ENCODE data around the gene CRYBB1.

Gene CRYBB1

DNA sequence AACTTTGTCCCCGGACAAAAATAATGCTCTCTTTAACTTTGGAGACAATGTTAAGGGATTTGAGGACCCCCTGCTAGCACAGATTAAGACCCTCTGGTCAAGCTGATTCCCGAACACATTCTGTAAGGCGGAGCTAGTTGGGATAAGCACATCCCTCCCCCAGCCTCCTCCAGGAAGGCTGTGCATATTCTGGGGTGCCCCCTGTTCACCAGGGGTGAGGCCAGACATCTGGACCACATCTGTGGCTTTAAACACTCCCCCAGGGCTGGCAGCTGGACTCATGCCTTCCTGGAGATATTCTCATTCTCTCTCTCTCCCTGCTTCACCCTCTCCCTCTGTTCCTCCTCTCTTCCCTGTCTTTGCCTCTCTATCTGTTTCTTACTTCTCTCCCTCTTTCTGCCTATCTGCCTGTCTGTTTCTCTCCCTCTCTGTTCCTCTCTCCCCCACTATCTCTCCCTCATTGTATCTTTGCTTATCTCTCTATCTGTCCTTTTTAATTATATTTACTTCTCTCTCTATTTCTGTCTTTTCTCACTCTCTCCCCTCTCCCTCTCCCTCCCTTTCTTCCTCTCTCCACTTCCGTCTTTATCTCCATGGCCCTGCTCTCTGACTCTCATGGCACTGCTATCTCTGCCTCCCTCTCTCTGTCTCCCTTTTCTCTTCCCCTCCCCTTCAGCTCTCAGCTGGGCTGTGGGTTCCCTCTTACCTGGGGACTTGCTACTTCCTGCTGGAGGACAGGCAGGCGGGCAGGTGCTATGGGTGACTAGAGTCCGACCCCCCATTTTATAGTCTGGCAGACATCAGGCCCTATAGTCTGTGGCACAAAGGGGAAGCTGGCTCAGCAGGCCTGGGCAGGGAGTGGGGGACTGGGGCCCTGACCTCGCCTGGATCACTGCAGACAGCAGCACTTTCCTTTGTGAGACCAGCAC, at the start of gene CRYBB1:
TSS of gene CRYBB1 (minus strand) at position 757 of the 929 bp plus-strand sequence. CDS start 1,708 bp downstream, outside the sequence.
- in situ Hi-C loops (cut with MboI; ENCODE audit: low sequenced_read_pairs): no loop called here

DNA sequence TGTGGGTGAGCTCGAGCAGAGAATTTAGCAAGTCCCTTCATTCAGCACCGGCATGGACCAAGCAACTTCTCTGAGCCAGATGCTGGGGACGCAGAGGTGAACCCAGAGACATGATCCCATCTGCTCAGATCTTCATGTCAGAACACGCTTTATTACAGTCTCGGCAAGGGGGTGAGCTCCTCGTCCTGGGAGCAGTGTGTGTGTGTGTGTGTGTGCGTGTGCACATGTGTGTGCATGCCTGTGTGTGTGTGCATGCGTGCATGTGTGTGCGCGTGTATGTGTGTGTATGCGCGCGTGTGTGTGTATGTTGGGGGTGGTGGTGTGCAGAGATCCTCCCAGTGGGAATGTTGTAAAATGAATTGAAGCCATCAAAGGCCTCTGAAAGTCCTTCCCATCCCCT, 49.3 kb upstream of the CRYBB1 start:
- in situ Hi-C loops (cut with MboI; ENCODE audit: low sequenced_read_pairs): no loop called here

DNA sequence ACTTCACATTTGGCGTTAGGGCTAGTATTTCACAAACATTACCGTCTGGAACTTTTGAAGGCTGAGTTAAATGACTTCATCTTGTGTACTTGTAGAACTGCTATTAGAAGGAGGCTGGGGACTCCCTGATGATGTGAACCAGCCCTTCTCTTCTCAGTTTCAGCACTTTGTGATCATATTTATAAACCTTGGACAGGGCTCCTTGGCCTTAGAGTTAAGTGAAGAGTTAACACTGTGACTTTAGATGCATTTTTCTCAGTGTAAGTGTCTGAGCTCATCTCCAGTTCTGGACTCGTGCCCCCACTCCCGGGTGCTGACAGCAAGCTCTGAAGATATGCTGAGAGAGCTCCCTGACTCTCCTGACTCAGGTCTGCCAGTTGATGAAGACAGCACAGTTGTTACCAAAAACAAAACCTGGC, 48.0 kb upstream of the CRYBB1 start:
- in situ Hi-C loops (cut with MboI; ENCODE audit: low sequenced_read_pairs): no loop called here

DNA sequence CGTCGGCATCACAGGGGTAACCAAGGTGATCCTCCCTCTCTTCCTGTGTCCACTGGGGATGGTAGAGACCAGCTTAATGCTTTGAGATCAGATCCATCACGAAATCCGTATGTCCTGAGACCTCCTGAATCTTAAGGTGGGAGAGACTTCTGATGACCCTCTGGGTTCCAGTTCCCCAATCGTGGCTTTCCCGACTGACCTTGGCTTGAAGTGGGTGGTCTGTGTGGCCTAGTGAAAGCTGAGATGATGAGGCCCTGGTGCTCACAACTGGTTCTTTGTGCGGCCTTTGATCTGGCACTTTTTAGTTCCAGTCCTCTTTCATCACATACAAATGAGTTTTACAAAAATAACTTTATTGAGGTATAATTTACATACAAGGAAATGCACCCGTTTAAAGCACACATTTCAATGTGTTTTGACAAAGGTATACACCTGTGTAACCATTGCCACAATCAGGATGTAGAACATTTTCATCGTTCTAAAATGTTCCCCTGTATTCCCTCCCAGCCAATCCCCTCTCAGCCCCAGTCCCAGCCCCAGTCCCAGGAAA, 45.6 kb upstream of the CRYBB1 start:
- in situ Hi-C loops (cut with MboI; ENCODE audit: low sequenced_read_pairs): no loop called here

DNA sequence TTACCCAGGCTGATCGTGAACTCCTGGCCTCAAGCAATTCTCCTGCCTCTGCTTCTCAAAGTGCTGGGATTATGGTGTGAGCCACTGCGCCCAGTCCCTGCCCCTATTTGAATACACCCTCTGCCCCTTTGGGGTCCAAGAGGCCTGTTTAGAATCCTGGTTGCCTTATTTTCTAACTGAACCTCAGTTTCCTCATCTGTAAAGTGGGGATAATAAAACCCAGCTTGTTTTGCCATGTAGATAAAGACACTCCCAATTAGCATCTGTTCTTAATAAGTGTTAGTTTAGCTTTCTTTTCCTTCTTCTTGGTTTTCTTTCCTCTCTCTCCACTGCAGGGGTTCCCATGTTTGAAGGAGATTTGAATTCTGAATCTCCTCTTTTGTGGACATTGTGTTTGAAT, 44.3 kb upstream of the CRYBB1 start:
- in situ Hi-C loops (cut with MboI; ENCODE audit: low sequenced_read_pairs): no loop called here

DNA sequence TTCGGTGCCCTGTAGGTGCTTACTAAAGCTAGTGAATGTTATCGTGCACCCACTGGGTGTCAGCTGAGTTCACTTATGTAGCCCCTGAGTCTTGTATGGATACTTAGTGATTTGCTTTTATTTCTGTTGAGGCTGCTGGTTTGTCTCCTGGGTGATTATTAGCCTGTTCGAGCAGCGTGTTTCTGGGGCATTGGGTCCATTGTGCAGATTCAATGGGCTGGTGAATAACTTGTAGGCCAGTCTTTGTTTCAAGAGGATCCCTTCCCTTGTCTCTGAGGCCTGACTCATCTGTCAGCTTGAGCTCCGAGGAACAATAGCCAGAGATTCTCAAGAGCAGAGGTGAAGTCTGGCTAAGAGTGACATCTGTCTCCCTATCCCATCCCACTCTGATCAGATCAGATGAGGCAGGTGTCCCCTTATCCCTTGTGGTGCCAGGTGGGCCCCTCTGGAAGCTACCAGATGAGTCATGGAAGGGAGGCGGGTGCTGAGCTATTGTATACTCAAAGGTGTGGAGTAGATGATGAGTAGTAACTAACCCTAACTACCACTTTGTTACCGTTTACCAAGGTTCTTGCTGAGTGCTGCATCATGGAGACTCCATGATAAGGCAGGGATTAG, 43.2 kb upstream of the CRYBB1 start:
- in situ Hi-C loops (cut with MboI; ENCODE audit: low sequenced_read_pairs): no loop called here

DNA sequence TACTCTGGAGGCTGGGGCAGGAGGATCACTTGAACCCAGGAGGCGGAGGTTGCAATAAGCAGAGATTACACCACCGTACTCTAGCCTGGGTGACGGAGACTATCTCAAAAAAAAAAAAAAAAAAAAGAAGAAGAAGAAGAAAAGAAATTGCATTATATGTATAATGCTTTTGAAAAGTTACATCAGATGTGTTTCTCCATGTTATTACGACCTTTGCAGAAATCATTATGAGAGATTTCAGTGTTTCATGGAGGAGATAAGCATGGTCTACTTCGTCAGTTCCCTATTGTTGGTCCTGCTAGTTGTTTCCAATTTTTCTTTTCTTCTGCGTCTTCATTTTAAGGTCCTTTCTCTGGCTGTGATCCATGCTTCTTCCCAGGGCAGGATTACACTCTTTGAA, 42.5 kb upstream of the CRYBB1 start:
- in situ Hi-C loops (cut with MboI; ENCODE audit: low sequenced_read_pairs): no loop called here

DNA sequence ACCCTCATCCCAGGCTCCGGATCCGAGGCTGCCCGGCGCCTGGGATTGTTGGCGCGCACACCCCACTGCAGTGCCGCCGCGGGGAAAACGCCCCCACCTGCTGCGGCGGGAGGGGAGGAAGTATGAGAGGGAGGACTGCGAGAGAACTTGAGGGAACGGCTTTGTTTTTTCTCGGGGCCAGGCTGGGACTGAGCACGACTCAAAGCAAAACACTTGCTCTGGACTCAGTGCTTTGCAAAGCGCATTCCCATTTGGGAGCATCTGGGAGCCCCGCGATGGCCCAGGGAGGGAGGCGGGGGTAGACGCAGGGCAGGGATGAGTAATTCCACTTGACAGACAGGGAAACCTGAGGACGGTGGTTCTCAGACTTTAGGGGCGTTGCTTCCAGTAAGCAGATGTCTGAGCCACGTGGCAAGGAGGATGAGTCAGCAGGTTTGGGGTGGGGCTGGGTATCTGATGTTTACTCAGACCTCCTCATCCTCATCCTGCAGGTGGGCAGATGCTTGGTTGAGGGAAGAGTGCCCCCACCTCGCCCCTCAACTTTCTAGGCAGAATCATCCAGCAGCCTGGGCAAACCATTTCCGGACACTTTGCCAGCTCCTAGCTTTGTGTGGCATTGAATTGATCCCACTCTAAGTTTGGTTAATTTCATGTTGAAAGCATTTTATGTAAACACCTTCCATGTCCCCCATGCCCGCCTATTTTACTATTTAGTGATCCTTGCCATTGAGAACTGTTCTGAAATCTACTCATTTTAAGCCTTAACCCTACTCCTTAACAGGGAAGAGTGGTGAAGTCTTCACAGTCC, 41.0 kb upstream of the CRYBB1 start:
- in situ Hi-C loops (cut with MboI; ENCODE audit: low sequenced_read_pairs): no loop called here

DNA sequence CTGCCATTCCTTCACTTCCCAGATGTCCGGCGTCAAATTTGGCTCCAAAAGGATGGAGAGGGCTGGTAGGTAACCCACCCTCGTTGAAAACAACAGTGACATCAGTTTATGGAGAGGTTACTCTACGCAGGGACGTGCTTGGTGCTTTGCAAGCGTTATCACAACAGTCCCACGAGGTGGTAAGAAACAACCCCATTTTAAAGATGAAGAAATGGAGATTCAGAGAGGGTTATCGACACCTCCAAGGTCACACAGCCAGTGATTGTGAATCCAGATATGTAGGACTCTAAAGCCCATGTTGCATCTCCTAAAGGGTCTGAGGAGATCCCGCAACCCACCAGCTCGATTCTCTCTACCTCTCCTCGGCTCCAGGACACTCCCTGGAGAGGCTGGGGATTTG, 40.3 kb upstream of the CRYBB1 start:
- in situ Hi-C loops (cut with MboI; ENCODE audit: low sequenced_read_pairs): no loop called here

DNA sequence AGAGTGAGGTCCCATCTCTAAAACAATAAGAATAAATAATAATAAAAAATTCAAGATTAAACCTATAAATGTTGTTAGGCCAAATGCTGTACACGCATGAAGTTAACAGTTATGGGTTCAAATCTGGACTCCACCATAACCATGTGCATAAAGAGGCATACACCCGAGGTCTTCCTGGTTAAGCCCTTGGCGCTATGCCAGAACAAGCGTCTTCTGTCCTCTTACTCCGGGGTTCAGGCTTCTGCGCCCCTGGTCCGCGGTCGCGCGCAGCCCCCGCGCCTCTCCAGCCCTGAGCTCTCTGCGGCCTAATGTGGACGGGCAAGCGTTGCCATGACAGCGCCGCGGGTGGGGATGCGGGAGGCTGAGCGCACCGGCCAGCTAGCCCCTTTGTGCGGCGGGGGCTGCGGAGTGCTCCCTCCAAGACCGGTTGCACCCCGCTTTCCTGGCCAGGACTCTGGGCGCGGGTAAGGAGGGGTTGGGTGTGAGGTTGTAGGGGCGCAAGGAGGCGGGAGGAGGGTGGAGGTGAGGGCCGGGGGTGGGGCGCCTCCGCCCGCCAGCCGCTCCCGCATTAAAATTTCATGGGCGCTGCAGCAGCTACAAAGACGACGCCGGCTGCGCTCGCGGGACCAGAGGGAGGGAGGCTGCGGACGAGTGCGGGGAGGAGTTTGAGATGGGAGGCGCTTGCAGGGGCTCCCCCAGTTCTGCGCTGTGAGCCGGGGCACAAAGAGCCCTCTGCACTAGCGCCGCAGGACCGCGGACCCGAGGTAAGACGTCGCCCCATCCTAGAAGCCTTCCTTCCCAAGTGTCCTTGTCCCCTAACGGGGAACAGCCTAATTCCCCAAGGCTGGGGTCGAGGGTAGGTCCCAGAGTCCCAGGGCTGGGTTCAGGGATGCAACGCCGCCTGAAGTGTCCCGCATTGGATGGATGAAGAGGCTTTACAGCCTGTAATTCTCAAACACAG, 39.3 kb upstream of the CRYBB1 start, which contains the start of gene MIAT:
TSS of gene MIAT (plus strand) at position 698 of the 961 bp plus-strand sequence.
- in situ Hi-C loops (cut with MboI; ENCODE audit: low sequenced_read_pairs): no loop called here

DNA sequence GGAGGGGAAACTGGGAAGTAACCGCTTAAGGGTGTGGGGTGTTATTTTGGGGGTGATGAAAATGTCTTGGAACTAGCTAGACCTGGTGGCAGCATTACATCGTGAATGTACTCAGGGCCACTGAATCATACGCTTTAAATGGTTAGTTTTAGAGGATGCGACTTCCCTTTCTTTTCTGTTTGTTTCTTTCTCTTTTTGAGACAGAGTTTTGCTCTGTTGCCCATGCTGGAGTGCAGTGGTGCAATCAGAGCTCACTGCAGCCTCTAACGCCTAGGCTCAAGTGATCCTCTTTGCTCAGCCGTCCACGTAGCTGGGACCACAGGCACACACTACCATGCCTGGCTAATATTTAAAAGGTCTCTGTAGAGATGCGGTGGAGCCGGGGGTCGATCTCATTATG, 34.0 kb upstream of the CRYBB1 start:
- in situ Hi-C loops (cut with MboI; ENCODE audit: low sequenced_read_pairs): no loop called here

DNA sequence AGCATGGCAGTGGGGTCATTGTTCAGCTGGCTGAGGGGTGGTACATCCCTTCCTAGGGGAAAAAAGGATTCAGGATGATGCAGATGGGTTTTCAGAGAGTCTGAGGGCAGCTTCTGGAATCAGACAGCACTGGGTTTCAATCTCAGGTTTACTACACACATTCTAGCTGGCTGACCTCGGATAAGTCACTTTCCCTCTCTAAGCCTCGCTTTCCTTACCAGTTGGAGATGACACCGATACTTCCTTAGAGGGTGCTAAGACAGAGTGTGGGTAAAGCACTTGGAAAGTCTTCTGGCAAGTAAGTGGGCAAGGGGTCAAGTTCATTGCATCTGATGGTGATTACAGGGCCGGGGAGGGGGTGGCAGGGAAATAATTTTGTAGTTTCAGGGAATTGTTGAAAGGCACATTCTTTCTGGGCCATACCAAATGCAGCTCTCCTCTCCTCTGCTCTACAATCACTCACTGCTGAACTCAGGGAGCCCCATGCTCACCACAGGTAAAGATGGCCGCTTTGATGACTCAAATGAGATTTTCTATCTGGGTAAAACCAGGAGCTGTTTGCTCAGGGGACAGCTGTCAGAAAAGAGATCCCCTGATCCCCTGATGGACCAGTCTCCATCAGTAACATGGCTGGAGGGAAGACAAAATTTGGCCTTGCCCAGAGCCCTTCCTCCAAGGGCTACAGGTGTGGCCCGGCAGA, 33.0 kb upstream of the CRYBB1 start:
- in situ Hi-C loops (cut with MboI; ENCODE audit: low sequenced_read_pairs): no loop called here

DNA sequence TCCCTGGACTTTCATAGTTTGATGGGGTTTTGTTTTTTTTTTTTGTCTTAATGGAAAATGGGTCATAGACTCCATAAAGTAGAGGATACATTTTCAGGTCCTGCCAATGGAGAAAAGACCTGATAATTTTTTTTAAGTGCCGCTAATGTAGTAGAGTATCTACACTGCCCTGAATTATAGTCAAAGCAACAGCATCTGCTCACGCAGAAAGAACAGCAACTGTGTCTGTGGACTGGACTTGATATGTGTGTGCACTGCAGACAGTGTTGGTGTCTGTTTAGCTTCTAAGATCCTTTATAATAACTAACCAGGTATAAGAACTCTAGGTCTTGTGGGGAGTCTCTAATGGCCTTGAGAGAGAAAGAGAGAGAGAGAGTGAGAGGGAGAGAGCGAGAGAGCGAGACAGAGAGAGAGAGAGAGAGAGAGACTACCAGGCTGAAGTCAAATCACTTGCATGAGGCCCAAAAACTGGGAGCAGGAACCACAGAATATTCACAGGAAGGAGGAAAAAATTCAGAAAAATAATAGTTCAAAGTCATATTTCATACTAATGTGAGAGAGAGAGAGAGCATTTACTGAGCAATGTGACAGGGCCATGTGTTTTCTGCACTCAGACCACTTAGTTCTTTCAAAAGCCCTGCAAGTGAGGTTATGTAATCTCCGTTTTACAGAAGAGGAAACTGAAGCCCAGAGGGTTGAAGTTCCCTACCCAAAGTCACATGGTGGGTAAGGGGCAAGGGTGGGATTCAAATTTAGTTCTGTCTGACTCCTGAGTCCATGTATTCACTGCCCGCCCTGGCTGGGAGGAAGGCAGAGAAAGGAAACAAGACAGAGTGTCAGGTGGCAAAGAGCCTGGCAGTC, 30.9 kb upstream of the CRYBB1 start:
- in situ Hi-C loops (cut with MboI; ENCODE audit: low sequenced_read_pairs): no loop called here

DNA sequence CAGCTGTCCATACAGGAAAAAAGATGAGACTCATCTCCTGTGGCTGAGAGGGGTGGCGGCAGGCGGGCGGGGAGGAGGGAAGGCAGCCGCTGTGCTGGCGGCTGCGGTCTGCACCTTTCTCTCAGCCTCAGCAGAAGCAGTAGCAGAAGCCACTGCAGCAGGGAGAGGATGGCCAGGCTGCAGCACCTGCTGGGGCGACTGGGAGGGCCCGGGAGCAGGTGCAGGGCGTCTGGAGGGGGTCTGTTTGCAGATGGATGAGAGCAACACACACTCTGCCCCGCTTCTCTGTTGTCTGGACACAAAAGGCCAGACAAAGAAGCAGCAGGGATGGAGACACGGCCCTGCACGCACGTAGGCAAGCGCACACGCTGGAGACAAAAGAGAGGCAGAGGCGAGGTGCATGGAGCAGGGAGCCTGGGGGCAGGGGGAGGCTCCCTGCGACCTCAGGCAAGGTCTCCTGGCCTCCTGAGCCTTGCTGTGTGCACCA, 30.2 kb upstream of the CRYBB1 start:
- in situ Hi-C loops (cut with MboI; ENCODE audit: low sequenced_read_pairs): no loop called here

DNA sequence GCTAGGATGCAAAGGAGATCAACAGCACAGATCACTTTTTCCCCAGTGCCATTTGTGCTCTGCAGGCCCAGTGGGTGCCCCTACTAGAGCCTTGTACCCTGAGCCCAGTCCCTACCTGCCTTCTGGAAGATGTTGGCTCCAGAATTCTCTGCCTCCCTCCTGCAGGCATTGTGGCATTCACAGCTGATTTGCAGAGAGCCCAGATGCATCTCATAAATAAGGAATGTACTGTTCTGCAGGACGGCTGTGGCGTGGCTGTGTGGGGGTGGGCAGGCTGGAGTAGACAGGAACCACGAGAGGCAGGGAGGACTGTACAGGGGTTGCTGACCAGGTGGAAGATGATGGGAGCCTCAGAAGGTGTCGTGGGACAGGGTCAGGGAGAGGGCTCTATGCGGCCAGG, 28.3 kb upstream of the CRYBB1 start:
- in situ Hi-C loops (cut with MboI; ENCODE audit: low sequenced_read_pairs): no loop called here

DNA sequence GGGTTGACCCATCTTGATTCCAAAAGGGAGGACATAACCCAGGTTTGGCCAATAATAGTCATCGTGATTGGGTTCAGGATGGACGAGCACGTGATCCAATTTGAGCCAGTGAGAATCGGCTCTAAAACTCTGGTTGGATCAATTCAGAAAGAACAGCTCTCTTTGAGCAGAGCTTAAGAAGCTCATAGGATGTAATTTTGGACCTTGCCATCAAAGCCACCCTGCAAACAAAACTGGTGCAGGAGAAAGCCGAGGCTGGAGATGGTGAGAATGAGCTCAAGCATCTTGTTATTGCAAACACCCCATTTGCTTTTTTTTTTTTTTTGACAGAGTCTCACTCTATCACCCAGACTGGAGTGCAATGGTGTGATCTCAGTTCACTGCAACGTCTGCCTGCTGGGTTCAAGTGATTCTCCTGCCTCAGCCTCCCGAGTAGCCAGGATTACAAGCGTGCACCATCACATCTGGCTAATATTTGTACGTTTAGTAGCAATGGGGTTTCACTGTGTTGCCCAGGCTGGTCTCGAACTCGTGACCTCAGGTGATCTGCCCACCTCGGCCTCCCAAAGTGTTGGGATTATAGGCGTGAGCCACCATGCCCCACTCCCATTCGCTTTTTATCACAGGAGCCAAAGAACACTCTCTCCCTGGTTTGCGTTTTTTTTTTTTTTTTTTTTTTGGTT, 25.7 kb upstream of the CRYBB1 start:
- in situ Hi-C loops (cut with MboI; ENCODE audit: low sequenced_read_pairs): no loop called here
